Stimulated activated CD4-positive, alpha-beta T cell treated with anti-CD3 and anti-CD28 coated beads, Interleukin-15, amount 100 ng/mL, for 24 hours (primary cell): Measurements from ENCODE around the gene CCDC85C.

ENCODE experiments used
- DNase-seq: peaks from one replicate; pipeline ENCODE4 v3.0.0-alpha.2; 2020

CCDC85C gene

DNA sequence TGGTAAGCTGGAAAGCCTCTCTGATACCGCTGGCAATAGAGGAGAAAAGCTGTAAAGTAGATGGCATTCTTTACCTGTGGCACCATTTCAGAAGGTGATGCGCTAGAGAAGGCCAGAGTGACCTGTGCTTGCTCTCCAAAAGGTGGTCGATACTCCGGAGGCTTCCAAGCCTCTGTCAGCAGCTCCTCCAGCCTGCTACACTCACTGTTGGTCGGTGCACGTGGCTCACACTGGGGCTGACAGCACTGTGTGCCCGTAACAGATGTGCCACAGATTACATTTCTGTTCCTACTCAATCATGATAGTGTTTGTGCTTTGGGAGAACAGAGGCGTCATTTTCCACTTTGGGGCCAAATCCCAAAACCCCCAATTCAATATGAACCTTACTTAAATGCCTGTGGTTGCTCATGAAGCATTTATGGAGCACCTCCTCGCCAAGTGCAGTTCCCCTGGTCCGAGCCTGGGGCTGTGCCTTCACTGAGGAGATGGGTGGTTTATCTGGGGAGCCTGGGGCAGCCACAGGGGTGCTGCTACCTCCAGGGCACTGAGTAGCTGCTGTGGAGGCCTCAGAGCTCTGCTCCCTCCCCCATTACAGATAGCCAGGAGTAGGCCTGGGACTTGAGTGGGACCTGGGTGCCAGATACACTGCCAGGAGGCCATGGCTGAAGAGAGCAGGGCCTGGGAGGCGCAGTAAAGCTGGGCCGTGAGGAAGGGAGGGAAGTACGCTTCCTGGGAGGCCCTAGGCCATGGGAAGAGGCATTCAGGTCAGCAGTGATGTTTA, 96.0 kb downstream of the CCDC85C start:
- no peak for DNase-seq

DNA sequence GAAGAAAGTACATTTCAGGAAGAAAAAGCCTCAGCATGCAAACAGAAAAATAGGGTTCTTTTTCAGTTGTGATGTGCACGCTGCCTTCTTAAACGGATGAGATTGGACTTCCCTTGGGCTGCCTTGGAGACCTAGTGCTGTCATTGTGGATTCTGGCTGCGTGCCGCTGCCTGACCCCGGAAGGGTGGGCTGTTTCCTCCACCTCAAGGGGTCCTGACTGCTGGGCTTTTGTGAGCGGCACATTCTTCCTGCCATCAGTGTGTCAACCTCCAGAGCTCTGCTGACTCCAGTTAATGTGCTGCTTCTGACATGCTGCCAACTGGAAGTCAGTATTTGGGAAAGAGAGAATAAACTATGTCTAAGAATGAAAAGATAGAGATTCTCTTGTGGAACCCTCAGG, 97.7 kb downstream of the CCDC85C start:
- no peak for DNase-seq

- no peak for DNase-seq
Measured at GRCh38 chr14:99505089-99505488, 98.9 kb downstream of the CCDC85C start.

DNA sequence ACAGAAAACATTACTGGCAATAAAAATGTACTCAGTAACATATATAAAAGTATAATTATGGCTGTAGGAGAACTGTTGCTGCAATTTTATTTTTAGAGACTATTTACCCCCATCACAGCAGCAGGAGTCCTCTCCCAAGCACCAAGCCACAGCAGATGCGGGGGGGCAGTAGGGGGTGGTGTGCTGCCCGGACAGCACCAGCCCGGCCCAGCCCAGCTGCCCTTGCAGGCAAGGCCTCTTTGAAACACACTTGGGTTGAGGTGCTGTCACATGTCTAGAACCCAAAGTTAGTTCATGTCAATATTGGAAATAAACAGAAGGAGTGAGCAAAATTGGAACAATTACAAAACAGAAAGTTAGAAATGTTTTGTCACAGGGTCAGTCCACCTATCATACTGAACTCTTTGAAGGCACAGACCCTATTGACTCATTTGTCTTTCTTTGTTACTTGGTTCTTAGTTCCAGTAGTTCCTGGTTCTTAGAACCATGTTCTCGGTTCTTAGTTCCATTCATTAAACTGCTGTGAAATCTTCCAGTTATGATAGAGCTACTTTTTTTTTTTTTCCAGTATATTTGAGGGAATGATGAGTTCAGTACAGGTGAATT, 100.1 kb downstream of the CCDC85C start:
- no peak for DNase-seq

- no peak for DNase-seq
Measured at GRCh38 chr14:99502989-99503421, 101.0 kb downstream of the CCDC85C start.

DNA sequence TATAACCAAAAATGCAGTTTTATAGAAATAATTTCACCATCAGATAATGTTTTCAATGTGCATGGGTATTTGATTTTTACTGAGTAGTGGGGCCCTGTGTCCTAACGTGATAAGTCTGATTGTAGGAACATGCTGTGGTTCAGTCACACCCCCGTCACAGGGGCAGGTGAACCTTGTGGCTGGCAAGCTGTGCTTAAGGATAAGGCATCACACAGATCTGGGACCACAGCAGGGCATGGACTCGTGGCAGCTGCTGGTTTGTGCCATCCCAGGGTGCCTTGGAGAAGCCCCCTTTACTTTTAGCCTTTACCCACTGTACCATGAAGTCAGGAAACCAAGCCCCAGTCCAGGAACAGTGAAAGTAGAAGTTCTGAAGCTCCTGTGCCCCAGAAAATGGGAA, 106.1 kb downstream of the CCDC85C start:
- no peak for DNase-seq

- no peak for DNase-seq
Measured at GRCh38 chr14:99497341-99497740, 106.7 kb downstream of the CCDC85C start.

DNA sequence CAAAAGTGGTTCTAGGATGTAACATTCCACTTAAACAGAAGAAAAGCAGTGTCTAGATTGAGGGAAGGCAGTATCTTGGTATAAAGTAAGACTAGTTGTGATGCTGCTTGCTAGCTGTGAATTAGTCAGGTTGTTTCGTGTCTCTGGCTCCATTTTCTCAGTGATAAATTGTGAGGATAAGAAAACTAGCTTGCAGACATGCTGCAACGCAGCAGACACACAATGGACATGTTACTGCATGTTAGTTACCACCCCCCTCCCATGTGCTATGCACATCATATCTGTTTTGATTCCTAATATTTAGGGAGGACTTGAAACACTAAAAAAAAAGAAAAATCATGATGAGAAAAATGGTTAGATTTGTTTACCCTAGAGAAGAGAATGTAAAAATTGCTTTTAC, 119.9 kb downstream of the CCDC85C start:
- no peak for DNase-seq

- DNase-seq = peak; percentile 30
Measured at GRCh38 chr14:99481745-99482099, 122.3 kb downstream of the CCDC85C start.

- DNase-seq = peak; percentile 100
Measured at GRCh38 chr14:99480917-99481744, 122.9 kb downstream of the CCDC85C start, which contains the start of gene CCNK. TSS of gene CCNK (plus strand) at chr14:99481409. CDS start at chr14:99492678, 11,269 bp downstream.

DNA sequence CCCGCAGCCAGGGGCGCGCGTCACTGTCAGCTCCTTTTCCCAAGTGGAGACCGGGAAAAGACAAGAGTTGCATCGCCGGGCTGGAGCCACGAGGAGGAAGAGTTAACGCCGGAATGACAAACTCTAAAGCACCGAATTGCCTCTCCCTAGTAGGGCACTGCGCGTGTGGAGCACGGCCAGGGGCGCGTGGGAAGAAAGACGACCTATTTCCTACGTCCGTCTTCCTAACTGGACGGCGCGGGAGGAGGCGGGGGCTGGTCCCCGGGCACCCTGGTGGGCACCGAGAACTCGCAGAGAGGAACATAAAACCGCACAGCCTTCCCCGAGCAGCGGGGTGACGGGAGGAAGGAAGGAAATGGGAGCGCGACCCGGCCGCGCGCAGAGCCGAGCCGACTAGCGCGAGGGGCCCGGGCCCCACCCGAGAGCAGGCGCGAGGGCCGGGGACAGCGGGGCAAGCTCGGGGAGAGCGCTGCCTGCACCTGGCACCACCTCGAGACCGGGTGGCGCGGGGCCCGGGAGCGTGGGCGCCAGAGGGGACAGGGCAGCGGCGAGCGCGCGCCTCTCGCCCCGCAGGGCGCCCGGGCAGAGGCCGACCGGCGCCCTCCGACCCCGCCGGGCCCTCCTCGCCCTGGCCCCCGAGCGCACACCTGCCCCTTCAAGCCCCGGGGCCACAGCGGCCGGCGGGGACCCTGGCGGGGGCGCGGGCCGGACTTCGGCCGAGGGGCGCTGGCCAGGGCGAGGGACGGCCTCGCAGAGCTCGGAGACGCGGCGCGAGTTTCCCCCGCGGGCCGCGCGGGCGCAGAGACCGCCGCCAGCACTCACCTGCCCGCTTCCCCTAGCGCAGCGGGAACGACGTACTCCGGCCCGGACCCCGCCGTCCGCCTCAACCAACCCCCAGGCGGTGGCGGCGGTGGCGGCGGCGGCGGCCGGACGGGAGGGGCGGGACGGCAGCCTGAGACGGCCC, 123.8 kb downstream of the CCDC85C start, which contains the start of gene SETD3:
Gene SETD3 (minus strand): TSS at position 954 of the 964 bp plus-strand sequence. CDS start 15,054 bp downstream, outside the sequence.
- peak; percentile 60 for DNase-seq

GRCh38 chr14:99479160-99479905, 124.7 kb downstream of the CCDC85C start:
- DNase-seq = no peak

DNA sequence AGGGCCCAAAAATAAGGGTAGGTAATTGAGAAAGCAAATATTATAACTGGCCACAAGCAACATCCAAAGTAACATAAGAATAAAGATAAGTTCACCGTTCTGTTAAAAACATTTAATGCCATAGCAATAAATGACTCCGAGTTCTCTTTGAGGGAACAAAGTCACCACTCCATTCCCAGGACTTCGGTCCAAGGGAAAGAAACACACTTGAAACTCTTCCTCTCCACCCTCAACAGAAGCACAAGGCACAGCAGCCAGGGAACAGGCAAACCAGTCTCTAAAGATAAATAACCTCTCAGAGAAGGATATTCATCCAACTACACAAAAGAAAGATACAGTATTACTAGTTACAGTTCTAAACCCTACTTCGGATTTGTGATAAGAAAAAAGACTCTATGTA, 125.9 kb downstream of the CCDC85C start:
- DNase-seq = no peak

DNA sequence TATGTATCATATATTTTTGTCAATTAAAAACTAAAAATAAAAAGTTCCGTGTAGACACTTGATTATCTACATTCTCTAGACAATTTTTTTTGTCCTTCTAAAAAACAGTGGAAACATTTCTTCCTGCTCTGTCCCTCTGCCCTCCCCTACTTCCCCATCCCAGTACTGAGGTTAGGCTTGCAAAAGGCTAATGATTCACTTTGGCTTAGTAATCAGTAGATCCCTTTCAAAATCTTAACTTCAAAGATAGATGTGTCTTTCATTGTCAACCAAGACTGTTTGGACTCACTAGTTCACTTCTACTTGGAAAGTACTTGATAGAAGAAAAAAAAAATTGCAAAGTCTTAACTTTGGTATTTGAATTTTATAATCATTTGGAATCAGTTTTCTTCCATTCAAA, 127.1 kb downstream of the CCDC85C start:
- DNase-seq = no peak

DNA sequence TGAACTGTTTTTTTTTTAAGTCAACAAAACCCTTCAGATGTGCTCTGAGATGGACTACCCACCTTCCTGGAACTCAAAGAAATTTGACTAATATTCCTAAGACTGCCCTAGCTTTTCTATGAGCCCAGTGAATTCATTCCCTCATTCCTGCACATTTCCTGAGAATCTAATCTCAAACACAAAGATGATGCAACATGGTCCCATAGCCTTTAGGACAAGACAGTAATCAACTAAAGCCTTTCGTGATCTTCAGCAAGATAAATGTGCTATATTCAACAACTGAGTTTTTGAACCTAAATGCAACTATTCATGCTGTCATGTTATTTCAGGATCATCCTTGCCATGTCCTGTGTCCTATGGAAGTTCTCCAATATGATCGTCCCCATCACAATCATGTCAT, 128.3 kb downstream of the CCDC85C start:
- DNase-seq = no peak

DNA sequence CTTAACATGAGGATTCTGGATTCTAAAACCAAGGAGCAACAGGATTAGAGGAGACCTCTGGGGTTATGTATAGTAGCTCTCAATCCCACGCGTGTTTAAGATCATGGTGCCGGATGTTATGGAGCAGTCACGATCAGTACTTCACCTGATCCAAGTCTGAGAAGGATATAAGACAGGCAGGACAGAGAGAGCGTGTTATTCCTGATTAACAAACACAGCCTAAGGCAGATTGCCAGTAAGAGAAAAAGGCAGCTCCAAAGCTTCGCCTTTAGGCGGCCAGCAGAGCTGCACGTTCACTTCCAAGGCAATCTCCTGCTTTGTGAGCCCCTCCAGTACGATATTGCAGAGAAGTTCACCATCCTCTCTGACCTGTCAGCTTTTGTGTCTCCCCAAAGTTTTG, 128.8 kb downstream of the CCDC85C start:
- DNase-seq = no peak

GRCh38 chr14:99473458-99473857, 130.5 kb downstream of the CCDC85C start:
- no peak for DNase-seq

- no peak for DNase-seq
Measured at GRCh38 chr14:99472937-99473336, 131.1 kb downstream of the CCDC85C start.

- DNase-seq = no peak
Measured at GRCh38 chr14:99471731-99472130, 132.3 kb downstream of the CCDC85C start.

DNA sequence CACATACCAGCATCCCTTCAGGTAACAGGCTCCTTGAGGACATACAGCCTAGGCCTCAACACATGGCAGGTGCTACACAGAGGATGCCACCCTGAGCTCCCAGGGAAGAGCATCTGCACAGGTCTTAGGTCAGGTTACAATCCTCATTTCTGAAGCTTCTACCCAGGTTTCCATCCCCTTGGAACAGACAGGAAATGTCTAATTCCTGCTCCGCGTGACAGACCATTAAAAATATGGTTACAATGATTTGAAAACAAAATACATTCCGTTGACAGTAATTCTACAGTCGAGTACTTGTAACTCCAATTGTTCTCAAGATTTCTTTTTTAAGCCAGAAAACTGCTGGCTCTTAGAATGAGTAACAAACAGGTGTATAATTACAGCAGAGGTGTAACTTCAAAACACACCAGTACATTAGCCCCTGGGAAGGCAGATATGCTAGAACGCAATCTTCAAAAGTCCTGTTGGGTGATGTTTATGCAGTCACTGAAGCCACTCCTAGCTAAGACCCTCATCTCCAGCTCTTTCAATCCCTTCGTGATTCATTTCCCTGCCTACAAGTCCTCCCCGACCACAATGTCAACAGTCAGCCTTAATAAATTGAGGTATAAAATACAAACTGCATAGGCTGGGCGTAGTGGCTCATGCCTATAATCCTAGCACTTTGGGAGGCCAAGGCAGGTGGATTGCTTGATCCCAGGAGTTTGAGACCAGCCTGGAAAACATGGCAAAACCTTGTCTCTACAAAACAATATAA, 135.0 kb downstream of the CCDC85C start:
- no peak for DNase-seq

GRCh38 chr14:99468081-99468480, 135.9 kb downstream of the CCDC85C start:
- no peak for DNase-seq
